CD4-positive, alpha-beta T cell (primary cell): ENCODE results near the gene ADARB2. TPM values are rescaled to one million over a fixed set of nuclear protein-coding genes. Genes with fewer than 3 reads are reported as not detected.

Source experiments
- ATAC-seq: fragments of 200-7000 bp; cut with Tn5 transposase; one replicate; pipeline ENCODE4 v1.10.0; 2022; ENCODE audit warnings: mild to moderate bottlenecking; ENCODE audit not compliant: poor library complexity
- CTCF ChIA-PET: fragments of 350-600 bp; sonication (Branson Sonifier 250); formaldehyde crosslinking; loops from one replicate; lab custom pipeline; 2021; ENCODE audit warnings: antibody characterized with exemption, inconsistent platforms; lab: Charles Lee
- POLR2A ChIA-PET: fragments of 350-600 bp; sonication (Branson Sonifier 250); formaldehyde crosslinking; loops from one replicate; lab custom pipeline; 2021; ENCODE audit warnings: antibody characterized with exemption, inconsistent platforms; lab: Charles Lee
- DNase-seq, 14 experiments: peaks; one replicate each; pipeline ENCODE4 v3.0.0-alpha.2; 2013 to 2020; ENCODE audit warnings: mixed read lengths in 2 of 14
- H3K27ac ChIP-seq, 2 donors: one replicate each; pipeline versions ENCODE4 v1.5.1 to v1.7.0; 2013; ENCODE audit warnings: low read length in 2 of 2, low read depth in 1 of 2, mild to moderate bottlenecking in 1 of 2
- H3K27me3 ChIP-seq, 2 experiments: 1 replicate in 1 of 2; 2 replicates in 1 of 2; pipeline versions ENCODE4 v1.6.1 to v1.7.0; 2013; ENCODE audit warnings: low read length in 2 of 2, control low read depth in 1 of 2, mild to moderate bottlenecking in 1 of 2, moderate library complexity in 1 of 2; ENCODE audit not compliant: insufficient read depth in 2 of 2, control insufficient read depth in 1 of 2
- H3K36me3 ChIP-seq: one replicate; pipeline ENCODE4 v1.6.1; 2013; ENCODE audit warnings: low read length, control low read depth; ENCODE audit not compliant: insufficient read depth
- H3K4me1 ChIP-seq: one replicate; pipeline ENCODE4 v1.6.1; 2013; ENCODE audit warnings: low read length, control low read depth; ENCODE audit not compliant: insufficient read depth
- H3K4me3 ChIP-seq: one replicate; pipeline ENCODE4 v1.5.1; 2013; ENCODE audit warnings: mild to moderate bottlenecking, low read length, moderate library complexity
- H3K9me3 ChIP-seq, 2 experiments: 1 replicate in 1 of 2; 2 replicates in 1 of 2; pipeline versions ENCODE4 v1.6.1 to v1.7.0; 2013; ENCODE audit warnings: low read length in 2 of 2, mild to moderate bottlenecking in 2 of 2, control low read depth in 1 of 2, moderate library complexity in 1 of 2; ENCODE audit not compliant: control insufficient read depth in 1 of 2, insufficient read depth in 1 of 2
- H3K27ac Mint-ChIP-seq: one replicate; pipeline ENCODE4 v1.8.0; 2020; ENCODE audit warnings: mixed read lengths
- H3K27me3 Mint-ChIP-seq: one replicate; pipeline ENCODE4 v1.8.0; 2021; ENCODE audit warnings: mixed read lengths
- H3K36me3 Mint-ChIP-seq: one replicate; pipeline ENCODE4 v1.8.0; 2021; ENCODE audit warnings: low read depth, mixed read lengths
- H3K4me1 Mint-ChIP-seq: one replicate; pipeline ENCODE4 v1.8.0; 2021; ENCODE audit warnings: low read depth, mixed read lengths
- H3K4me3 Mint-ChIP-seq: one replicate; pipeline ENCODE4 v1.8.0; 2020; ENCODE audit warnings: mild to moderate bottlenecking, mixed read lengths
- H3K9me3 Mint-ChIP-seq: one replicate; pipeline ENCODE4 v1.8.0; 2020; ENCODE audit warnings: mixed read lengths
- CTCF ChIP-seq: fragments of 200-600 bp; IDR thresholded peaks from one replicate; pipeline ENCODE4 v1.8.0; 2022; ENCODE audit warnings: antibody characterized with exemption, mild to moderate bottlenecking
- intact Hi-C, 2 experiments: fragments of 100-400 bp; cut with DNase I in 1 of 2; cut with micrococcal nuclease in 1 of 2; formaldehyde crosslinking; loops; one replicate each; pipeline versions ENCODE4 v1.15.1 to v1.9.0; 2023 to 2025; cut with DNase I, micrococcal nuclease
- total RNA-seq, 174 experiments: library from RNA in 2 of 174; stranded (reverse) in 2 of 174; gene quantifications; one replicate each; pipeline ENCODE4 v1.2.3 and lab custom pipeline; 2021 to 2026

Gene ADARB2
- total RNA-seq, 2 experiments from 2014 or later = 0.14 TPM; not detected in 1

GRCh38 chr10:1157615-1157933 is 579.8 kb downstream of the ADARB2 start:
- peaks cover 0 to 3% of the 10 kb centered on the region in 2 experiments for H3K27me3 ChIP-seq
- TF ChIP-seq CTCF = no peak
- ChIA-PET CTCF (no interaction called here), POLR2A (no interaction called here)
- no peaks in the 10 kb centered on the region for H3K4me1 ChIP-seq
- no peak overlapping the region for H3K27ac Mint-ChIP-seq
- no peaks in the 10 kb centered on the region for H3K27me3 Mint-ChIP-seq
- DNase-seq (no peak), ATAC-seq (no peak)
- H3K4me3 ChIP-seq = no peak overlapping the region
- H3K27ac ChIP-seq = no peak overlapping the region
- H3K4me3 Mint-ChIP-seq = no peak overlapping the region
- no peaks in the 10 kb centered on the region for H3K36me3 Mint-ChIP-seq
- H3K4me1 Mint-ChIP-seq = no peaks in the 10 kb centered on the region
- no peaks in the 10 kb centered on the region for H3K36me3 ChIP-seq
- peaks cover 0 to 7% of the 10 kb centered on the region in 2 experiments for H3K9me3 ChIP-seq
- intact Hi-C loops = no loop called here
- H3K9me3 Mint-ChIP-seq = no peaks in the 10 kb centered on the region

DNA sequence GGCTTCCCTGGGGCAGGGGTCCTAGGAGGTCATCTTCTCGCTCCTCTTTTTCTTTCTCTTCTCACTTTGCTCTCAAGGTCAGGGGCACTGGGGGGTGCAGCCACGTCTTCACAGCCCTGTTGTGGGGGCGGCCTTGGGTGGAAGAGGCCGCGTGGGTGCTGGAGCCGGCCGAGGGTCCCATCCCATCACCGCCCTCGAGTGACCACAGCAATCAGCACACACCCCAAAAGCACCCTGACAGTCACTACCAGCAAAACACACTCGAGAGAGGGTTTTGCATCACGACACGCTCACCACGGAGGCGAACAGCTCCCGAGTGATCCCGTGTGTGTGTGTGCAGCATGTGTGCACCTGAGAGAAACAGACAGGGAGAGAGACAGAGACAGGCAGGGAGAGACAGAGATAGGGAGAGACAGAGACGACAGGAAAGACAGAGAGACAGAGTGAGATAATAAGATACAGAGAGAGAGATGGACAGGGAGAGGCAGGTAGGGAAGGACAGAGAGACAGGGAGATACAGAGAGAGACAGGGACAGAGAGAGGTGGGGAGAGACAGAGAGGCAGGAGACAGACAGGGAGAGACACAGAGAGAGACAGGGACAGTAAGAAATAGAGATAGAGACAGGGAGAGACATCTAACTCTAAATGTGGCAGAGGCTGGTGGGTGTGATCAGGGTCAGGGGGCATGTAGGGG is 580.3 kb downstream of the ADARB2 start:
- H3K4me1 Mint-ChIP-seq = no peaks in the 10 kb centered on the region
- intact Hi-C loops = no loop called here
- no peak for TF ChIP-seq CTCF
- Histone ChIP-seq H3K9me3 (peaks cover 0 to 7% of the 10 kb centered on the region in 2 experiments), H3K4me1 (no peaks in the 10 kb centered on the region), H3K27me3 (peaks cover 0 to 3% of the 10 kb centered on the region in 2 experiments), H3K36me3 (no peaks in the 10 kb centered on the region), H3K4me3 (no peak overlapping the region), H3K27ac (no peak overlapping the region)
- no peaks in the 10 kb centered on the region for H3K9me3 Mint-ChIP-seq
- ATAC-seq = no peak
- no peak for DNase-seq
- H3K36me3 Mint-ChIP-seq = no peaks in the 10 kb centered on the region
- H3K27me3 Mint-ChIP-seq = no peaks in the 10 kb centered on the region
- H3K27ac Mint-ChIP-seq = no peak overlapping the region
- H3K4me3 Mint-ChIP-seq = no peak overlapping the region
- ChIA-PET CTCF (no interaction called here), POLR2A (no interaction called here)

DNA sequence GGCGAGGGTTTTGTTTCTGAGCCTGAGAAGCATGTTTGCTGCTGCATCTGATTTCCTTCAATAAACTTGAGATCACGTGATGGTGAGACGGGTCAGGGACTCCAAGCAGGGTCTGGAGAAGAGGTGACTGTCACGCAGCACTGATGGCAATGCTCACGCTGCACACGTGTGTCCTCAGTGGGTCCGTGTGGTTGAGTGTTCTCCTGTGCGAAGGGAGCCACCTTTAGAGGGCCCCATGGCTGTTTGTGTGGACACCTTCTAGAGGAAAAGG is 580.8 kb downstream of the ADARB2 start:
- no peak for ATAC-seq
- H3K9me3 Mint-ChIP-seq = no peaks in the 10 kb centered on the region
- H3K4me1 Mint-ChIP-seq = no peaks in the 10 kb centered on the region
- no peaks in the 10 kb centered on the region for H3K36me3 Mint-ChIP-seq
- intact Hi-C loops = no loop called here
- POLR2A ChIA-PET = no interaction called here
- no peak for DNase-seq
- no peak overlapping the region for H3K4me3 ChIP-seq
- peaks cover 0 to 7% of the 10 kb centered on the region in 2 experiments for H3K9me3 ChIP-seq
- no peak overlapping the region for H3K27ac ChIP-seq
- CTCF ChIA-PET = no interaction called here
- H3K36me3 ChIP-seq = no peaks in the 10 kb centered on the region
- H3K27me3 ChIP-seq = peaks cover 0 to 3% of the 10 kb centered on the region in 2 experiments
- no peak for TF ChIP-seq CTCF
- H3K27ac Mint-ChIP-seq = no peak overlapping the region
- no peak overlapping the region for H3K4me3 Mint-ChIP-seq
- no peaks in the 10 kb centered on the region for H3K27me3 Mint-ChIP-seq
- H3K4me1 ChIP-seq = no peaks in the 10 kb centered on the region
